Tibial nerve (tissue), 4 donors: ENCODE measurements around the gene RASD2. TPM values are rescaled to one million over a fixed set of nuclear protein-coding genes. Genes with fewer than 3 reads are reported as not detected.

ENCODE experiments used
- DNase-seq, 2 donors: peaks; one replicate each; pipeline ENCODE4 v3.0.0-alpha.2; 2019; ENCODE audit warnings: low spot score in 2 of 2
- H3K27ac ChIP-seq, 4 donors: fragments of 200-600 bp; sonication (generic) in 3 of 4; one replicate each; pipeline ENCODE4 v1.5.1; 2017 to 2019; ENCODE audit warnings: mild to moderate bottlenecking in 1 of 4
- H3K27me3 ChIP-seq, 2 donors: fragments of 200-600 bp; sonication (generic) in 1 of 2; one replicate each; pipeline versions ENCODE4 v1.5.1 to v1.6.0; 2017 to 2019
- H3K36me3 ChIP-seq, 3 donors: fragments of 200-600 bp; sonication (generic); one replicate each; pipeline ENCODE4 v1.5.1; 2018 to 2019
- H3K4me1 ChIP-seq, 4 donors: fragments of 200-600 bp; sonication (generic) in 3 of 4; one replicate each; pipeline ENCODE4 v1.5.1; 2017 to 2019
- H3K4me3 ChIP-seq, 4 donors: fragments of 200-600 bp; sonication (generic) in 3 of 4; one replicate each; pipeline ENCODE4 v1.5.1; 2017 to 2019; ENCODE audit warnings: mild to moderate bottlenecking in 1 of 4, moderate library complexity in 1 of 4
- H3K9me3 ChIP-seq, 4 donors: fragments of 200-600 bp; sonication (generic) in 3 of 4; one replicate each; pipeline ENCODE4 v1.5.1; 2017 to 2019
- CTCF ChIP-seq, 5 experiments: fragments of 200-600 bp in 3 of 5; fragments of 450-650 bp in 2 of 5; sonication (generic) in 3 of 5; IDR thresholded peaks; one replicate each; pipeline ENCODE4 v1.5.1; 2016 to 2019; ENCODE audit warnings: antibody characterized with exemption in 5 of 5, mild to moderate bottlenecking in 3 of 5, moderate library complexity in 2 of 5
- EP300 ChIP-seq, 2 donors: sonication (generic); formaldehyde crosslinking; IDR thresholded peaks; one replicate each; pipeline ENCODE4 v1.6.1; 2017; ENCODE audit warnings: antibody characterized with exemption in 2 of 2, mild to moderate bottlenecking in 1 of 2
- POLR2A ChIP-seq, 2 donors: fragments of 450-650 bp; IDR thresholded peaks; one replicate each; pipeline ENCODE4 v1.6.1; 2017; ENCODE audit warnings: antibody characterized with exemption in 2 of 2, mild to moderate bottlenecking in 2 of 2, moderate library complexity in 2 of 2
- WGBS, 2 donors: methylation state at CpG; one replicate each; pipeline ENCODE4 v1.1.5; 2018; 5-methylcytosine and 5-hydroxymethylcytosine counted together
- total RNA-seq, 4 donors: library from RNA; depleted of rRNA; stranded (reverse); fragments of >200 nt; gene quantifications; one replicate each; pipeline ENCODE4 v1.1.0, GENCODE V29; 2016

The RASD2 gene
- total RNA-seq, 4 donors from 2014 or later = 0.20 to 1.5 (median 0.40) TPM

GRCh38 chr22:35525687-35526332, 14.8 kb upstream of the RASD2 start:
- H3K4me1 ChIP-seq = peaks cover 0 to 3% (median 0%) of the 10 kb centered on the region in 4 donors
- H3K36me3 ChIP-seq = no peaks in the 10 kb centered on the region
- peaks cover 0 to 11% (median 0%) of the 10 kb centered on the region in 4 donors for H3K9me3 ChIP-seq
- H3K4me3 ChIP-seq = no peak overlapping the region
- H3K27me3 ChIP-seq = peaks cover 0 to 15% of the 10 kb centered on the region in 2 donors
- no peak overlapping the region for H3K27ac ChIP-seq
- DNase-seq = no peak
- WGBS, 2 donors = 86 to 88% methylated on average over 12 of the region's 12 CpGs
- TF ChIP-seq EP300 (IDR thresholded peaks at IDR 0.05) = no peak
- no peak for TF ChIP-seq CTCF (IDR thresholded peaks at IDR 0.05)
- no peak for TF ChIP-seq POLR2A (IDR thresholded peaks at IDR 0.05)

GRCh38 chr22:35526333-35526979, 14.2 kb upstream of the RASD2 start:
- 68 to 72% methylated on average over 12 of the region's 12 CpGs for WGBS, 2 donors
- peaks cover 0 to 11% (median 0%) of the 10 kb centered on the region in 4 donors for H3K9me3 ChIP-seq

GRCh38 chr22:35528927-35529326, 11.7 kb upstream of the RASD2 start:
- Histone ChIP-seq H3K36me3 (no peaks in the 10 kb centered on the region), H3K4me1 (peaks cover 0 to 3% (median 0%) of the 10 kb centered on the region in 4 donors), H3K9me3 (peaks cover 0 to 11% (median 0%) of the 10 kb centered on the region in 4 donors), H3K27me3 (peaks cover 0 to 3% of the 10 kb centered on the region in 2 donors), H3K4me3 (no peak overlapping the region), H3K27ac (no peak overlapping the region)
- 80 to 96% methylated on average over 2 of the region's 2 CpGs for WGBS, 2 donors
- TF ChIP-seq CTCF (IDR thresholded peaks at IDR 0.05) = no peak
- no peak for TF ChIP-seq POLR2A (IDR thresholded peaks at IDR 0.05)
- TF ChIP-seq EP300 (IDR thresholded peaks at IDR 0.05) = no peak
- DNase-seq = no peak

More at GRCh38 chr22:35526333-35526979, 14.2 kb upstream of the RASD2 start:
- Histone ChIP-seq H3K4me3 (no peak overlapping the region), H3K27ac (no peak overlapping the region), H3K27me3 (peaks cover 0 to 14% of the 10 kb centered on the region in 2 donors), H3K4me1 (peaks cover 0 to 3% (median 0%) of the 10 kb centered on the region in 4 donors), H3K36me3 (no peaks in the 10 kb centered on the region)
- TF ChIP-seq POLR2A (IDR thresholded peaks at IDR 0.05) = no peak
- no peak for TF ChIP-seq CTCF (IDR thresholded peaks at IDR 0.05)
- TF ChIP-seq EP300 (IDR thresholded peaks at IDR 0.05) = no peak
- DNase-seq = no peak

- Histone ChIP-seq H3K4me1 (peaks cover 0 to under 1% (median 0%) of the 10 kb centered on the region in 4 donors), H3K36me3 (no peaks in the 10 kb centered on the region), H3K4me3 (no peak overlapping the region), H3K27ac (no peak overlapping the region), H3K9me3 (peaks cover 0 to 11% (median 0%) of the 10 kb centered on the region in 4 donors), H3K27me3 (no peaks in the 10 kb centered on the region)
- no peak for TF ChIP-seq CTCF (IDR thresholded peaks at IDR 0.05)
- no peak for TF ChIP-seq EP300 (IDR thresholded peaks at IDR 0.05)
- no peak for TF ChIP-seq POLR2A (IDR thresholded peaks at IDR 0.05)
- WGBS, 2 donors = 84 to 88% methylated on average over 4 of the region's 4 CpGs
- no peak for DNase-seq
These were observed 9.9 kb upstream of the RASD2 start for GRCh38 chr22:35530700-35531099.

GRCh38 chr22:35531202-35531601, 9.4 kb upstream of the RASD2 start:
- Histone ChIP-seq H3K9me3 (peaks cover 0 to 11% (median 0%) of the 10 kb centered on the region in 4 donors), H3K27ac (no peak overlapping the region), H3K4me3 (no peak overlapping the region), H3K36me3 (no peaks in the 10 kb centered on the region), H3K27me3 (no peaks in the 10 kb centered on the region), H3K4me1 (no peaks in the 10 kb centered on the region)
- no peak for DNase-seq
- no peak for TF ChIP-seq CTCF (IDR thresholded peaks at IDR 0.05)
- TF ChIP-seq POLR2A (IDR thresholded peaks at IDR 0.05) = no peak
- TF ChIP-seq EP300 (IDR thresholded peaks at IDR 0.05) = no peak
- WGBS, 2 donors = 78 to 85% methylated on average over 6 of the region's 6 CpGs
